Measurements from ENCODE around the gene RBM44.

DNA sequence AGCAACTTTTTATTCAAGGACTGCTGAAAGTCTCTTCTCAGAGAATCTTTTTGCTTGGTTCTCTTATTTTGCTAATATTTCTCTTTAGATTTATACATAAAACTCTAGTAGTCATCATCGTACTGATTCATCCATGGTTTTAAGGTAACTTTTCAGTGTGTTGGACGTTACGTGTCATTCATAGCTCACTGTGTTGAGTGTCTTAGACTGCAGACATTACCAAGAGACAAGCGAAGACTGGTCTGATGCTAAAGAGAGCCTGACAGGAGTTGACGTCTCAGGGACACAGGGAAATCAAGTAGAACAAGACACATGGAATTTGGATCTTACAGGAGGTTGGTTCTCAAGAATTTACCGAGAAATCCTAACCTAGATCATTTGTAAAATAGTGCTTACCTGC lies 25.5 kb downstream of the RBM44 start:
- TF ChIP-seq CTCF (IDR thresholded peaks at IDR 0.05 in 4 of 5, conservative IDR thresholded peaks at IDR 0.05 in 1 of 5) (no peak), POLR2A (IDR thresholded peaks at IDR 0.05) (no peak)

Data from gastrocnemius medialis (tissue), 4 donors.